HEK293 (cell line): ENCODE results near the gene TUNAR.

Experiments used
- CTCF ChIA-PET: fragments of 350-600 bp; formaldehyde crosslinking; extraction: SDS; loops from one replicate; lab custom pipeline; 2021; ENCODE audit warnings: antibody characterized with exemption; lab: Yijun Ruan, JAX
- POLR2A ChIA-PET: fragments of 300-600 bp; formaldehyde crosslinking; extraction: SDS; loops from one replicate; lab custom pipeline; 2020; ENCODE audit warnings: antibody characterized with exemption, inconsistent platforms; lab: Yijun Ruan, JAX
- H3K27ac ChIP-seq: fragments of 200-500 bp; sonication (Bioruptor generic); 2 replicates; pipeline ENCODE4 v1.5.1; 2014; ENCODE audit warnings: low read depth, low read length, control low read depth, inconsistent platforms; ENCODE audit errors: extremely low read depth
- H3K36me3 ChIP-seq, 2 experiments: fragments of 200-500 bp in 1 of 2; sonication (Bioruptor generic) in 1 of 2; 1 replicate in 1 of 2; 2 replicates in 1 of 2; pipeline ENCODE4 v1.5.1; 2014 to 2017; ENCODE audit warnings: inconsistent platforms in 2 of 2, low read length in 2 of 2; ENCODE audit not compliant: control insufficient read depth in 2 of 2, insufficient read depth in 1 of 2
- H3K4me1 ChIP-seq: fragments of 200-500 bp; sonication (Bioruptor generic); 2 replicates; pipeline ENCODE4 v1.5.1; 2014; ENCODE audit warnings: mild to moderate bottlenecking, low read length, inconsistent platforms; ENCODE audit not compliant: control insufficient read depth, insufficient read depth
- H3K4me3 ChIP-seq: 2 replicates; pipeline ENCODE4 v1.5.1; 2011; ENCODE audit warnings: low read depth, mild to moderate bottlenecking, control low read depth, low read length, moderate library complexity
- H3K9me3 ChIP-seq: fragments of 200-500 bp; sonication (Bioruptor generic); 2 replicates; pipeline ENCODE4 v1.5.1; 2014; ENCODE audit warnings: low read depth, low read length, inconsistent platforms; ENCODE audit not compliant: control insufficient read depth, insufficient read depth
- GFI1B ChIP-seq: fragments of 450-650 bp; formaldehyde crosslinking; IDR thresholded peaks from 2 replicates; pipeline ENCODE4 v1.5.1; 2016; ENCODE audit warnings: missing biosample characterization, missing genetic modification characterization
- GLIS1 ChIP-seq: fragments of 450-650 bp; formaldehyde crosslinking; IDR thresholded peaks from 2 replicates; pipeline ENCODE4 v1.5.1; 2016; ENCODE audit warnings: missing biosample characterization, missing genetic modification characterization
- KLF8 ChIP-seq: fragments of 450-650 bp; formaldehyde crosslinking; IDR thresholded peaks from 2 replicates; pipeline ENCODE4 v1.5.1; 2016; ENCODE audit warnings: missing biosample characterization, missing genetic modification characterization
- KLF9 ChIP-seq: fragments of 450-650 bp; formaldehyde crosslinking; IDR thresholded peaks from 2 replicates; pipeline ENCODE4 v1.5.1; 2016; ENCODE audit warnings: missing biosample characterization, missing genetic modification characterization, low read depth
- OSR2 ChIP-seq: fragments of 450-650 bp; formaldehyde crosslinking; IDR thresholded peaks from 2 replicates; pipeline ENCODE4 v1.5.1; 2016; ENCODE audit warnings: missing biosample characterization, missing genetic modification characterization
- REPIN1 ChIP-seq: fragments of 450-650 bp; formaldehyde crosslinking; IDR thresholded peaks from 2 replicates; pipeline ENCODE4 v1.5.1; 2017; ENCODE audit warnings: missing biosample characterization, missing genetic modification characterization, low read depth
- SP7 ChIP-seq: fragments of 450-650 bp; formaldehyde crosslinking; IDR thresholded peaks from 2 replicates; pipeline ENCODE4 v1.5.1; 2016; ENCODE audit warnings: missing biosample characterization, missing genetic modification characterization
- TRIM28 ChIP-seq: IDR thresholded peaks from 2 replicates; pipeline ENCODE4 v1.6.1; 2011; ENCODE audit warnings: low read length, control low read depth, borderline replicate concordance
- ZFP37 ChIP-seq: fragments of 450-650 bp; formaldehyde crosslinking; IDR thresholded peaks from 2 replicates; pipeline ENCODE4 v1.5.1; 2016; ENCODE audit warnings: missing biosample characterization, missing genetic modification characterization
- ZFP69B ChIP-seq: fragments of 450-650 bp; formaldehyde crosslinking; IDR thresholded peaks from 2 replicates; pipeline ENCODE4 v1.5.1; 2016; ENCODE audit warnings: missing biosample characterization, missing genetic modification characterization
- ZNF112 ChIP-seq: fragments of 450-650 bp; formaldehyde crosslinking; IDR thresholded peaks from 2 replicates; pipeline ENCODE4 v1.5.0; 2017; ENCODE audit warnings: missing biosample characterization, missing genetic modification characterization
- ZNF138 ChIP-seq: fragments of 450-650 bp; formaldehyde crosslinking; IDR thresholded peaks from 2 replicates; pipeline ENCODE4 v1.5.1; 2016; ENCODE audit warnings: missing biosample characterization, missing genetic modification characterization, borderline replicate concordance
- ZNF202 ChIP-seq: fragments of 450-650 bp; formaldehyde crosslinking; IDR thresholded peaks from 2 replicates; pipeline ENCODE4 v1.5.1; 2016; ENCODE audit warnings: missing biosample characterization, missing genetic modification characterization, borderline replicate concordance
- ZNF239 ChIP-seq: fragments of 450-650 bp; formaldehyde crosslinking; IDR thresholded peaks from 2 replicates; pipeline ENCODE4 v1.5.1; 2016; ENCODE audit warnings: missing biosample characterization, missing genetic modification characterization
- ZNF280D ChIP-seq: fragments of 450-650 bp; formaldehyde crosslinking; IDR thresholded peaks from 2 replicates; pipeline ENCODE4 v1.5.1; 2016; ENCODE audit warnings: missing biosample characterization, missing genetic modification characterization
- ZNF302 ChIP-seq: fragments of 450-650 bp; formaldehyde crosslinking; IDR thresholded peaks from 2 replicates; pipeline ENCODE4 v1.5.1; 2016; ENCODE audit warnings: missing biosample characterization, missing genetic modification characterization, low read depth
- ZNF548 ChIP-seq: fragments of 450-650 bp; formaldehyde crosslinking; IDR thresholded peaks from 2 replicates; pipeline ENCODE4 v1.5.1; 2016; ENCODE audit warnings: missing biosample characterization, missing genetic modification characterization
- ZNF596 ChIP-seq: fragments of 450-650 bp; IDR thresholded peaks from 2 replicates; pipeline ENCODE4 v1.5.0; 2018; ENCODE audit warnings: missing biosample characterization, mild to moderate bottlenecking, missing genetic modification characterization, moderate library complexity
- ZNF623 ChIP-seq: fragments of 450-650 bp; formaldehyde crosslinking; IDR thresholded peaks from 2 replicates; pipeline ENCODE4 v1.5.1; 2016; ENCODE audit warnings: missing biosample characterization, missing genetic modification characterization
- ZNF677 ChIP-seq: fragments of 450-650 bp; IDR thresholded peaks from 2 replicates; pipeline ENCODE4 v1.5.0; 2018; ENCODE audit warnings: missing biosample characterization, mild to moderate bottlenecking, missing genetic modification characterization, moderate library complexity
- ZNF791 ChIP-seq: fragments of 450-650 bp; formaldehyde crosslinking; IDR thresholded peaks from 2 replicates; pipeline ENCODE4 v1.5.1; 2016; ENCODE audit warnings: missing biosample characterization, missing genetic modification characterization
- TF ChIP-seq, protein P1 (sequence below): fragments of 450-650 bp; formaldehyde crosslinking; IDR thresholded peaks from 2 replicates; pipeline ENCODE4 v1.5.1; 2016; ENCODE audit warnings: missing biosample characterization, missing genetic modification characterization
- TF ChIP-seq, protein P2 (sequence below): fragments of 450-650 bp; formaldehyde crosslinking; IDR thresholded peaks from 2 replicates; pipeline ENCODE4 v1.5.1; 2016; ENCODE audit warnings: missing biosample characterization, missing genetic modification characterization
- TF ChIP-seq, protein P3 (sequence below): fragments of 450-650 bp; formaldehyde crosslinking; IDR thresholded peaks from 2 replicates; pipeline ENCODE4 v1.5.1; 2016; ENCODE audit warnings: missing biosample characterization, missing genetic modification characterization
- TF ChIP-seq, protein P4 (sequence below): fragments of 450-650 bp; formaldehyde crosslinking; IDR thresholded peaks from 2 replicates; pipeline ENCODE4 v1.5.1; 2016; ENCODE audit warnings: missing biosample characterization, missing genetic modification characterization, low read depth

TUNAR gene

GRCh38 chr14:95911456-95911855 is 34.8 kb downstream of the TUNAR start:
- ChIA-PET CTCF (interaction anchor here (0.9 kb wide), 1 partner anchor 1483 kb away, joined by 3 read pairs; no protein-coding TSS in a partner anchor), POLR2A (no interaction called here)
- H3K4me1 ChIP-seq: no peaks in the 10 kb centered on the region
- H3K36me3 ChIP-seq: no peaks in the 10 kb centered on the region
- H3K9me3 ChIP-seq: no peaks in the 10 kb centered on the region
- no peak overlapping the region for H3K4me3 ChIP-seq
- H3K27ac ChIP-seq: no peak overlapping the region
- TF ChIP-seq, protein P1, sequence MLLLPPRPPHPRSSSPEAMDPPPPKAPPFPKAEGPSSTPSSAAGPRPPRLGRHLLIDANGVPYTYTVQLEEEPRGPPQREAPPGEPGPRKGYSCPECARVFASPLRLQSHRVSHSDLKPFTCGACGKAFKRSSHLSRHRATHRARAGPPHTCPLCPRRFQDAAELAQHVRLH (tag by site-specific recombination): no peak
- TF ChIP-seq ZNF677 (tag by site-specific recombination) (no peak), TRIM28 (no peak), OSR2 (tag by site-specific recombination) (no peak), ZFP37 (no peak), REPIN1 (no peak), ZNF239 (no peak), KLF8 (tag by site-specific recombination) (no peak)
- TF ChIP-seq, protein P2, sequence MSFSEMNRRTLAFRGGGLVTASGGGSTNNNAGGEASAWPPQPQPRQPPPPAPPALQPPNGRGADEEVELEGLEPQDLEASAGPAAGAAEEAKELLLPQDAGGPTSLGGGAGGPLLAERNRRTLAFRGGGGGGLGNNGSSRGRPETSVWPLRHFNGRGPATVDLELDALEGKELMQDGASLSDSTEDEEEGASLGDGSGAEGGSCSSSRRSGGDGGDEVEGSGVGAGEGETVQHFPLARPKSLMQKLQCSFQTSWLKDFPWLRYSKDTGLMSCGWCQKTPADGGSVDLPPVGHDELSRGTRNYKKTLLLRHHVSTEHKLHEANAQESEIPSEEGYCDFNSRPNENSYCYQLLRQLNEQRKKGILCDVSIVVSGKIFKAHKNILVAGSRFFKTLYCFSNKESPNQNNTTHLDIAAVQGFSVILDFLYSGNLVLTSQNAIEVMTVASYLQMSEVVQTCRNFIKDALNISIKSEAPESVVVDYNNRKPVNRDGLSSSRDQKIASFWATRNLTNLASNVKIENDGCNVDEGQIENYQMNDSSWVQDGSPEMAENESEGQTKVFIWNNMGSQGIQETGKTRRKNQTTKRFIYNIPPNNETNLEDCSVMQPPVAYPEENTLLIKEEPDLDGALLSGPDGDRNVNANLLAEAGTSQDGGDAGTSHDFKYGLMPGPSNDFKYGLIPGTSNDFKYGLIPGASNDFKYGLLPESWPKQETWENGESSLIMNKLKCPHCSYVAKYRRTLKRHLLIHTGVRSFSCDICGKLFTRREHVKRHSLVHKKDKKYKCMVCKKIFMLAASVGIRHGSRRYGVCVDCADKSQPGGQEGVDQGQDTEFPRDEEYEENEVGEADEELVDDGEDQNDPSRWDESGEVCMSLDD (tag by site-specific recombination): no peak
- TF ChIP-seq, all 188 proteins: peak for 0

GRCh38 chr14:95915330-95915729 is 38.7 kb downstream of the TUNAR start:
- CTCF ChIA-PET: interaction anchor here (0.6 kb wide), 2 partner anchors 14 to 141 kb away, joined by 3 read pairs; no protein-coding TSS in a partner anchor
- POLR2A ChIA-PET: no interaction called here
- no peak for TF ChIP-seq ZNF791
- no peak for TF ChIP-seq OSR2 (tag by site-specific recombination)
- no peak for TF ChIP-seq GFI1B (tag by site-specific recombination)
- TF ChIP-seq ZFP69B (tag by site-specific recombination): no peak
- TF ChIP-seq, protein P3, sequence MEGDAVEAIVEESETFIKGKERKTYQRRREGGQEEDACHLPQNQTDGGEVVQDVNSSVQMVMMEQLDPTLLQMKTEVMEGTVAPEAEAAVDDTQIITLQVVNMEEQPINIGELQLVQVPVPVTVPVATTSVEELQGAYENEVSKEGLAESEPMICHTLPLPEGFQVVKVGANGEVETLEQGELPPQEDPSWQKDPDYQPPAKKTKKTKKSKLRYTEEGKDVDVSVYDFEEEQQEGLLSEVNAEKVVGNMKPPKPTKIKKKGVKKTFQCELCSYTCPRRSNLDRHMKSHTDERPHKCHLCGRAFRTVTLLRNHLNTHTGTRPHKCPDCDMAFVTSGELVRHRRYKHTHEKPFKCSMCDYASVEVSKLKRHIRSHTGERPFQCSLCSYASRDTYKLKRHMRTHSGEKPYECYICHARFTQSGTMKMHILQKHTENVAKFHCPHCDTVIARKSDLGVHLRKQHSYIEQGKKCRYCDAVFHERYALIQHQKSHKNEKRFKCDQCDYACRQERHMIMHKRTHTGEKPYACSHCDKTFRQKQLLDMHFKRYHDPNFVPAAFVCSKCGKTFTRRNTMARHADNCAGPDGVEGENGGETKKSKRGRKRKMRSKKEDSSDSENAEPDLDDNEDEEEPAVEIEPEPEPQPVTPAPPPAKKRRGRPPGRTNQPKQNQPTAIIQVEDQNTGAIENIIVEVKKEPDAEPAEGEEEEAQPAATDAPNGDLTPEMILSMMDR (tag by site-specific recombination): no peak
- TF ChIP-seq, protein P4, sequence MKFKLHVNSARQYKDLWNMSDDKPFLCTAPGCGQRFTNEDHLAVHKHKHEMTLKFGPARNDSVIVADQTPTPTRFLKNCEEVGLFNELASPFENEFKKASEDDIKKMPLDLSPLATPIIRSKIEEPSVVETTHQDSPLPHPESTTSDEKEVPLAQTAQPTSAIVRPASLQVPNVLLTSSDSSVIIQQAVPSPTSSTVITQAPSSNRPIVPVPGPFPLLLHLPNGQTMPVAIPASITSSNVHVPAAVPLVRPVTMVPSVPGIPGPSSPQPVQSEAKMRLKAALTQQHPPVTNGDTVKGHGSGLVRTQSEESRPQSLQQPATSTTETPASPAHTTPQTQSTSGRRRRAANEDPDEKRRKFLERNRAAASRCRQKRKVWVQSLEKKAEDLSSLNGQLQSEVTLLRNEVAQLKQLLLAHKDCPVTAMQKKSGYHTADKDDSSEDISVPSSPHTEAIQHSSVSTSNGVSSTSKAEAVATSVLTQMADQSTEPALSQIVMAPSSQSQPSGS (tag by site-specific recombination): no peak
- TF ChIP-seq ZNF112 (tag by site-specific recombination): no peak
- Histone ChIP-seq H3K4me1 (no peaks in the 10 kb centered on the region; the same call in 1 of the 2 replicates), H3K36me3 (no peaks in the 10 kb centered on the region), H3K9me3 (no peaks in the 10 kb centered on the region), H3K27ac (no peak overlapping the region), H3K4me3 (no peak overlapping the region)

DNA sequence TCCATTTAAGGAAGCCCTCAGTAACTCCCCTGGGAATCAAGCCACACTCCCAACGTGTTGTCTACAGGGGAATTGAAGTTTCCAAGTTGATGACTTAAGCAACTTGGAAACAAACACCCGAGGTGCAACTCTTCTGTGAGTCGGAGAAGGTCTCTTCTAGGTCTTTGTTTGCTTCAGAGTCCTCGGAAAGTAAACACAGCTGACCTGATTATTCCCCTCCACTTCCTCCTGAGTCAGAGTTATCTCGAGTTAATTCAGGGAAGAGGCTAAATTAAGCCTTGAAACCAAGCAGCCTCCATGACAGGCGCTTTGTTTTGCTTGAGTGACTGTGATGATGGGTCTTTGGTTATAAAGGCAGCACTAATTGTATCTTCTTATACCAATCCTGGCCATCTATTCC is 41.8 kb downstream of the TUNAR start:
- Histone ChIP-seq H3K9me3 (no peaks in the 10 kb centered on the region), H3K4me3 (no peak overlapping the region), H3K36me3 (no peaks in the 10 kb centered on the region), H3K27ac (no peak overlapping the region), H3K4me1 (no peaks in the 10 kb centered on the region; the same call in 1 of the 2 replicates)
- CTCF ChIA-PET: no interaction called here
- POLR2A ChIA-PET: no interaction called here
- no peak for TF ChIP-seq ZNF548 (tag by site-specific recombination)
- TF ChIP-seq ZNF239: no peak
- no peak for TF ChIP-seq KLF9
- TF ChIP-seq ZNF280D (tag by site-specific recombination): no peak
- no peak for TF ChIP-seq SP7
- TF ChIP-seq ZNF623 (tag by site-specific recombination): no peak
- TF ChIP-seq ZNF596 (tag by site-specific recombination): no peak
- no peak for TF ChIP-seq ZNF302
- no peak for TF ChIP-seq GLIS1 (tag by site-specific recombination)
- TF ChIP-seq ZNF202: no peak
- no peak for TF ChIP-seq ZNF138 (tag by site-specific recombination)
